Fibroblast of skin of right quadriceps (primary cell): ENCODE results near the gene UROC1.
A peak's percentile ranks its signal among the peaks of the same experiment; 100 is the strongest.

Experiments
- DNase-seq: peaks from one replicate; pipeline ENCODE4 v3.0.0-alpha.2; 2013

Gene UROC1

GRCh38 chr3:126529585-126530170 lies 12.1 kb upstream of the UROC1 start:
- DNase-seq, result no peak

GRCh38 chr3:126528800-126529541 lies 11.4 kb upstream of the UROC1 start:
- peak; percentile 11 for DNase-seq

- DNase-seq, result no peak
Observed at GRCh38 chr3:126528419-126528799, 10.8 kb upstream of the UROC1 start.

- no peak for DNase-seq
Observed at GRCh38 chr3:126527455-126528211, 10.1 kb upstream of the UROC1 start.

GRCh38 chr3:126527006-126527405 lies 9.4 kb upstream of the UROC1 start:
- no peak for DNase-seq

GRCh38 chr3:126526668-126527005 lies 9.1 kb upstream of the UROC1 start:
- DNase-seq, result no peak

- no peak for DNase-seq
Observed at GRCh38 chr3:126525853-126526667, 8.5 kb upstream of the UROC1 start.

GRCh38 chr3:126525091-126525852 lies 7.7 kb upstream of the UROC1 start:
- DNase-seq, result no peak

GRCh38 chr3:126524429-126524988 lies 6.9 kb upstream of the UROC1 start:
- DNase-seq, result no peak

- DNase-seq, result peak; percentile 22
Observed at GRCh38 chr3:126523745-126524428, 6.3 kb upstream of the UROC1 start, which contains the start of gene CHST13. CHST13 (plus strand) TSS chr3:126524155; CDS start chr3:126524333, 178 bp downstream.

- DNase-seq, result peak; percentile 45
Observed at GRCh38 chr3:126522363-126522788, 4.8 kb upstream of the UROC1 start.

- DNase-seq, result no peak
Observed at GRCh38 chr3:126521122-126521891, 3.7 kb upstream of the UROC1 start.

- no peak for DNase-seq
Observed at GRCh38 chr3:126519506-126520455, 2.2 kb upstream of the UROC1 start.

GRCh38 chr3:126518779-126519177 lies 1.2 kb upstream of the UROC1 start:
- no peak for DNase-seq

- no peak for DNase-seq
Observed at GRCh38 chr3:126517986-126518778, 609 bp upstream of the UROC1 start.

- no peak for DNase-seq
Observed at GRCh38 chr3:126516936-126517290, 660 bp downstream of the UROC1 start.

- DNase-seq, result no peak
Observed at GRCh38 chr3:126516152-126516935, 1.2 kb downstream of the UROC1 start.
